Urinary bladder (tissue), 2 donors: ENCODE data around the gene LRRIQ1. TPM values are rescaled to one million over a fixed set of nuclear protein-coding genes. Genes with fewer than 3 reads are reported as not detected.

Experiments
- polyA plus RNA-seq: library from polyadenylated mRNA; stranded (reverse); fragments of 200-250 nt; gene quantifications from one replicate; pipeline ENCODE4 v1.2.3, GENCODE V29; 2013
- total RNA-seq: library from RNA; depleted of rRNA; stranded (reverse); fragments of >200 nt; gene quantifications from one replicate; pipeline ENCODE4 v1.2.3, GENCODE V29; 2014
- donor health status: healthy.

LRRIQ1 gene
- total and polyA plus RNA-seq, 2 donors: 0.10 to 0.79 TPM

Other genes starting within 250 kb of the LRRIQ1 start
- gene SLC6A15, start 123.6 kb upstream of the LRRIQ1 start, total RNA-seq: 1.2 TPM
- gene SLC6A15, start 123.6 kb upstream of the LRRIQ1 start, polyA plus RNA-seq: 0.22 TPM
- not detected for gene TSPAN19, start 74 bp upstream of the LRRIQ1 start, total RNA-seq
- gene TSPAN19, start 74 bp upstream of the LRRIQ1 start, polyA plus RNA-seq: not detected
- gene ALX1, start 243.9 kb downstream of the LRRIQ1 start, total RNA-seq: 1.1 TPM
- gene ALX1, start 243.9 kb downstream of the LRRIQ1 start, polyA plus RNA-seq: 0.24 TPM